ENCODE measurements around the gene UMAD1.
"Not testable (repeated sequence)": the region's sequence is repeated elsewhere in the genome, so short reads cannot be mapped to it uniquely, and the experiment has no call there.

The UMAD1 gene

DNA sequence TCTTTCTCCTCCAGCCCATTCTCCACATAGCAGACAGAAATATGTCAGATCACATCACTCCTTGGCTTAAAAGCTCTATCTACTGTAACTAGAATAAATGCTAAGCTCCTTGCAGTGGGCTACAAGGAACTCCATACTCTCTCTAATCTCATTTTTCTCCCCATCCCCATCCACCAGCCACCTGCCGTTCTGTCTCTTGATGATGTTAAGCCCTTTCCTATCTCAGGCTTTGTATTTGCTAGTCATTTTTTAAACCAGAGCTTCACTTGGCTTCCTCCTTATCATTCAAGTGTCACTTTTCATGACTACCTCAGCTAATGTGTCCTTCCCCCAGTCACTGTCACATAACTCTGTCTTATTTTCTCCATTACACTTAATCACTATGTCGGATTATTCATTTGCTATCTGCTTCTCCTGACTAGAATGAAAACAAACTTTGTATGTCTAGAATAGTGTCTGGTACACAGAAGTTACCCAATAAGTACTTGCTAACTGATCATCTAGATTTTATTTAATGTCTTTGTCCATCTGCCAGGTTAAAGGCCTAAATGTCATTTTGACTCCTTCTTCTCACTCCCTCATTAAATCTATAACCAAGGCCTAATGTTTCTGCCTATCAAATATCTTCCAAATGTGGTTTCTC lies 165.1 kb downstream of the UMAD1 start:
- DNase-seq: no peak

DNA sequence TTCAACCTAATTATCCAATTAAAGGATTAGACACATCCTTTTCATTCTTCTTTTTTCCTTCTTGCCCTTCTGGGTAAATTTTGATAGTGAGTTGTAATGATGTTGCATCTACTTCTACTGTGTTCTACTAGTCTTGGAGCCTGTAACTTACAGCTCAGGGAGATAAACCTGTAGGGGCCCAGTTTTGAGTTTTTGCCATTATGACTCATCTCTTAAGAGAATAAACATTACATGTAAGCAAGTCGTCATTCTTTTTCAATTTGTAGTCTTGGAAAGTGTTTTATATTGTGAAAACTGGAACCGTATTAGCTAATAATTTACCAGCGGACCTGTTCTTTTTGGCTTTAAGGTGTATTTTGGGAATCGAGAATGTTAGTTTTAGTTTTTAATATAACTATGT lies 167.6 kb downstream of the UMAD1 start:
- DNase-seq: peak; percentile 34

DNA sequence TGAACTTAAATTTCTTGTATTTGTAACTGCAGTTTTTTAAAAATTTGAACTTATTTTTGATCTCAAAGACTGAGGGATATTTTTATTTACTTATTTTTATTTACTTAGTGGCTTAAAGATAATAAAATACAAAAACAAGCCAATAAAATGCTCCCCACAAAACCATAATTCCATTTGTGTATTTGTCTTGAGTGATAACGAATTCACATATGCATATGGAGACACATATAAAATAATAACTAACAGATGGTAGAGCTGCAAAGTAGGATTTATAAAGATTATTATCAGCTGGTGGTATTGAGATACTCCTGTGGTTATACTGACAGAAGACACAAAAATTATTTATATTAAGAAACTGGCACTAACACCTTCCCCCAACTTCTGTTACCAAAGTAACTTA lies 168.1 kb downstream of the UMAD1 start:
- DNase-seq: no peak

GRCh38 chr7:7810380-7810779 lies 169.8 kb downstream of the UMAD1 start:
- DNase-seq: no peak

DNA sequence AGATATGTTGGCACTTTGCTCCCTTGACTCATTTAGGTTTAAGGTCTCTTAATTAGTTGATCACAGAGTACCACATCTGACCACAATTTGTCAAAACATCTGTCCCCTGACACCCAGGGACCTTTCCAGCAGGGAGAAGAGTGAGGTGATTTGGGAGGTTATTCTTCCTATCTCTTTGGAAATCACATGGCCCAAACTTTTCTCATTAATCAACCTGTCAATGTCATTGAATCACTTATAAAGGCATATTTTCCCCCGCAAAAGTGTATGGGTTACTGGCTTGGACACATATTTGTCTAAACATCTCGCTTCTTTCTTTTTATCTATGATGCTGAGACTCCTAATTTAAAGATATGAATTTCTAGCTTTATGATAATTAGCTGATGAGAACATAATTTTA lies 170.3 kb downstream of the UMAD1 start:
- peak; percentile 18 for DNase-seq

- DNase-seq: peak; percentile 89
Observed at GRCh38 chr7:7812112-7812511, 171.6 kb downstream of the UMAD1 start.

GRCh38 chr7:7815395-7815794 lies 174.8 kb downstream of the UMAD1 start:
- no peak for DNase-seq

GRCh38 chr7:7816084-7816483 lies 175.5 kb downstream of the UMAD1 start:
- no peak for DNase-seq

GRCh38 chr7:7816816-7817536 lies 176.4 kb downstream of the UMAD1 start:
- DNase-seq: no peak

- DNase-seq: no peak
Observed at GRCh38 chr7:7817748-7818147, 177.2 kb downstream of the UMAD1 start.

DNA sequence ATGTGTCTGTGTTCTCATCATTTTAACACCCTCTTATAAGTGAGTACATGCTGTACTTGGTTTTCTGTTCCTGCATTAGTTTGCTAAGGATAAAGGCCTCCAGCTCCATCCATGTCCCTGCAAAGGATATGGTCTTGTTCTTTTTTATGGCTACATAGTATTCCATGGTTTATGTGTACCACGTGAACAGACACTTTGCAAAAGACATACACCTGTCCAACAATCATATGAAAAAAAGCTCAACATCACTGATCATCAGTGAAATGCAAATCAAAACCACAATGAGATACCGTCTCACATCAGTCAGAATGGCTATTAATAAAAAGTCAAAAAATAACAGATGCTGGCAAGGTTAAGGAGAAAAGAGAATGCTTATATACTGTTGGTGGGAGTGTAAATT lies 177.6 kb downstream of the UMAD1 start:
- DNase-seq: not testable (repeated sequence)

GRCh38 chr7:7819442-7820247 lies 179.1 kb downstream of the UMAD1 start:
- no peak for DNase-seq

- peak; percentile 31 for DNase-seq
Observed at GRCh38 chr7:7820409-7820808, 179.9 kb downstream of the UMAD1 start.

DNA sequence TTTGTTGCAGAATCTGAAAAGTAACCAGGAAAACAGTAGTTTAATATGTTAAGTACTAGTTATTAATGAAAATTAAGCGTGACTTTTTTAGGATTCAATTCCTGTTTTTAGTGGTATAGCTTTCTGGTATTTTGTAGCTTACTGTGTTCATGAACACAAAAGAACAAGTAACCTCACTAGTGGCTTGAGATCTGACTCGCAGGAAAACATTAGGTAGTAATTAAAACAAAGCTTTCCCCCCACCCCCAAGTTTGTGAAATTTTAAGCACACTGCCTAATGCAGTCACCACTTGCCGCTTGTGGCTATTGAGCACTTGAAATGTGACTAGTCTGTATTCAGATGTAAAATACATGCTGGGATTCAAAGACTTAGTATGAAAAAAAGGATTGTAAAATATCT lies 180.4 kb downstream of the UMAD1 start:
- DNase-seq: peak; percentile 71

DNA sequence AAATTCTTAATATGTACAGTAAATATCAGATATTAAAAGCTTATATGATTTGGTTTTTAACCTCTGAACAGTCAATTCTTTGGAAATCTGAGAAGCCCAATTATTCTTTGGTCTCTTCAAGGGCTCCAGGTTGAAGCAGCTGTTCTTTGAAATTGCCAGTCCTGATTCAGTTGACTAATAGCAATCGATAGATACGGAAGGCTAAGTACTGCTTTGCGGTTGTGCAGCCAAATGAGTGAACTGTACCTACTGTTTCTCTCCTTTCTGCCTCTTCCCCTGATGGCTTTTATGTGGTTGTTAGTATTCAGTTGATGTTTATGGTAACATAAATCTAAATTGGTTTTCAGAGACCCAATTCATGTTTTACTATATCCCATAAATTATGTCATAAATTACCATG lies 181.0 kb downstream of the UMAD1 start:
- DNase-seq: peak; percentile 78

GRCh38 chr7:7825294-7825693 lies 184.7 kb downstream of the UMAD1 start:
- DNase-seq: not testable (repeated sequence)

DNA sequence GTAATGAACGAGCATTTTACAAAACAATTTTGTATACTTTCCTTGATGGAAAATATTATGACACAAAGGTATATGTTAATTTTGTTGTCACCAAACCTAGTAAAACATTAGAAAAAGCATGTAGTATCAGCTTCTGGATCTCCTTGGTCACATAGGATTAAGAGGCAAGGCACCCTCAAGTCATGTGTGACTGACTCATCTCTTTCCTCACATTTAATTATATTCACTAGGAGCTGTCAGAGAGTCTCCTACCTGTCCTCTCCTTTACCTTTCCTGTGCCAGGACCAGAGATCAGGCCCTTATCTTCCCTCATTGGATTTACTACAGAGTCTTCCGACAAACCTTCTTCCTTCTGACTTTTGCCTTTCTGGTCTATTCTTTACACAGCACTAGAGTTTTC lies 189.1 kb downstream of the UMAD1 start:
- peak; percentile 72 for DNase-seq

DNA sequence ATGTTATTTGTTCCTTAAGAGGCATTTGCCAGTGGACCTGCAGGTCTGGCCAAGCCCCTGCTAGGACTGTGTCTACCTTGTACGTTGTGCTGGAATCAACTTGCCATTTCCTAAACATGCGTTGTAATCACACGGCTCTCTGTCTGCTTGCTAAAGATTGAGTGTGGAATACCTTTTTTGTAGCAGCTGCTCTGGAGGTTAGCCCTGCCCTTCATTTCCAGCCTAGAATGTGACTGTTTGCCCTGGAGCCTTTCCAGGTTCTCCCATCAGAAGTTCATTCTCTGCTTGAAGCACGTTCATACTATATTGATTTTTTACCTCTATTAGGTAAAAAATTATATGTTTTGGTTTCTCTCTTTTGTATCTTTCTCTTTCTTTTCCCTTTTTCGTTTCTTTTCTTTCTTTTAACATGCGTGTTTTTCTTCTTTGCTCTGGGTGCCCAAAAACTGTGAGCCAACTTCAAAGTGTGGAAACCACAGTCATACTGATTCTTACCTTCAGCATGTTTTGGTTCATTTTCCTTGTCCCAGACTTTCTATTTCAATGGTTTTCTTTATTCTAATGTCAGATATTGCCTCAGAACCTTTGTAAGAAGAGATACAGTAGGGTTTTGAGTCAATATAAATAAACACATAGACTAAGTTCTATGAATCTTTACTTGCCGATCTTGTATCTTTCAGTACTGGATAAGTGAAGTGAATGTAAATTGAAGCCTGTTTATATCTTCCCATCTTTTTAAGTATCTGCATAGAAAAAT lies 189.7 kb downstream of the UMAD1 start:
- peak; percentile 95 for DNase-seq

DNA sequence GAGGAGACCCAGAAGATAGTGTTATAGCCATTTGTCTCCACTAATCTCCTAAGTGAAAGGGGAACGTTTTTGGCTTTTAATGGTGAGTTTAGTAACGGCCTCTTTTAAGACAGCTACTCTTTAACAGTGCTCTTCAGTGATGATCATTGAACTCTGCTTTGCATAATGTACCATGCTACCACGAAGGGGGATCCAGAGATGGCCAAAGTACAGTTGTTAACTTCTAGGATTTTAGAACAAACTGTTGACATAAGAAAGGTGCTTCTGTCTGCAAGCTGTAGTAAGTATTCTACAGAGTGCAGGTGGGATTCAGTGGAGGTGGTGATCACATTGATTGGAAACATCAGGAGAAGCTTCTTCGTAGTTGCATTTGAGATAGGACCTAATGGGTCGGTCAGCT lies 192.0 kb downstream of the UMAD1 start:
- peak; percentile 44 for DNase-seq

- no peak for DNase-seq
Observed at GRCh38 chr7:7834761-7835160, 194.2 kb downstream of the UMAD1 start.

GRCh38 chr7:7841027-7841426 lies 200.5 kb downstream of the UMAD1 start:
- no peak for DNase-seq

DNA sequence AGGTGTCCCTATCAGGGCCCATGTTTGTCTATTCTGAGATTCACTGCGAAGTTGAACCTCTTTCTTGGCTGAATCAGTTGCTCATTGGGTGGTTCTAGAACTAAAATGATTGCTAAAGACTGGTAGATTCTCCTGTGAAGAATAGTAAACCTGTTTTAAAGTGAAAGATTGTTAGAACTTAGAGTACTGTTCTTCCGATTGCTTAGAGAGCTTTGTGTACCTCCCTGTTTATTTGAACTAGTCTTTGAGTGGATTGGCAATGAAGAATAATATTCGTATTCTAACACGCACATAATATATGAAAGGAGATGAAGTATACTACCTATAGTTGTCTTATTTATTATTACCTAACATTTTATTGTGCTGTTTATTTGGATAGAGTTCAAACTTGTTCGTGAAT lies 202.7 kb downstream of the UMAD1 start:
- no peak for DNase-seq

DNA sequence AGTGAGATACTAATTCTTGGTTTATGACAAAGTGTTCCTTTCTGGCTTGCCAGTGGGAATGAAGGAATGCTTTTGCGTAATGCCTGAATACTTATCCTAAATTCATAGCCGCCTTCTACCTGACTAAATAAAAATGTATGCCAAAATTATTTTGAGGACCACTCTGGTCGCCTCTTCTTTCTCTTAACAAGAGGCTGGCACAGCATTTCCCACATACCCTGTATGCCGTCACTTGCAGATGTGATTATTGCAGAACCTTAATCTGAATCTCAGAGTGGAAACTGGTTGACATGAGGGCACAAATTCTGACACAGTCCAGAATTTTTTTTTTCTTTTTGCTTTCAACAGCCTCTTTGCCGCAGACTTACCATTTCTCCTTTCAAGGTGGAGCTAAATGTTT lies 203.4 kb downstream of the UMAD1 start:
- no peak for DNase-seq

Data from NCI-H69 (cell line).